Neural progenitor cell (in vitro differentiated cells): Measurements from ENCODE around the gene PGF. TPM values are rescaled to one million over a fixed set of nuclear protein-coding genes. Genes with fewer than 3 reads are reported as not detected.

ENCODE experiments used
- DNase-seq: peaks from one replicate; pipeline ENCODE4 v3.0.0-alpha.2; 2016; ENCODE audit warnings: low spot score
- H2AFZ ChIP-seq: fragments of 200-600 bp; sonication (generic); replicated peaks from 2 replicates; pipeline ENCODE4 v1.6.1; 2016; ENCODE audit warnings: antibody characterized with exemption
- H3F3A ChIP-seq: fragments of 200-600 bp; sonication (generic); 2 replicates; pipeline ENCODE4 v1.6.1; 2016; ENCODE audit warnings: antibody characterized with exemption, low read depth
- H3K27ac ChIP-seq: fragments of 200-600 bp; sonication (generic); 2 replicates; pipeline ENCODE4 v1.5.1; 2016; ENCODE audit warnings: mild to moderate bottlenecking
- H3K27me3 ChIP-seq: fragments of 200-600 bp; sonication (generic); 2 replicates; pipeline ENCODE4 v1.6.1; 2016; ENCODE audit warnings: mild to moderate bottlenecking, moderate library complexity
- H3K36me3 ChIP-seq: fragments of 200-600 bp; sonication (generic); 2 replicates; pipeline ENCODE4 v1.5.1; 2016
- H3K4me1 ChIP-seq: fragments of 200-600 bp; sonication (generic); 2 replicates; pipeline ENCODE4 v1.6.1; 2016; ENCODE audit warnings: mixed run types
- H3K4me2 ChIP-seq: fragments of 200-600 bp; sonication (generic); 2 replicates; pipeline ENCODE4 v1.6.1; 2016
- H3K4me3 ChIP-seq: fragments of 200-600 bp; sonication (generic); 2 replicates; pipeline ENCODE4 v1.5.1; 2016
- H3K79me2 ChIP-seq: fragments of 200-600 bp; sonication (generic); 2 replicates; pipeline ENCODE4 v1.6.1; 2016; ENCODE audit warnings: low read depth
- H3K9ac ChIP-seq: fragments of 200-600 bp; sonication (generic); 2 replicates; pipeline ENCODE4 v1.6.1; 2016
- H3K9me3 ChIP-seq: fragments of 200-600 bp; sonication (generic); 2 replicates; pipeline ENCODE4 v1.5.1; 2016; ENCODE audit warnings: low read depth
- H4K20me1 ChIP-seq: fragments of 200-600 bp; sonication (generic); 2 replicates; pipeline ENCODE4 v1.6.1; 2016; ENCODE audit warnings: low read depth
- H3K27ac Mint-ChIP-seq: 3 replicates; pipeline ENCODE4 v1.8.0; 2021; ENCODE audit warnings: mixed read lengths
- H3K27me3 Mint-ChIP-seq: 2 replicates; pipeline ENCODE4 v1.8.0; 2022; ENCODE audit warnings: low read depth, mild to moderate bottlenecking, inconsistent platforms, moderate library complexity, mixed read lengths; ENCODE audit not compliant: insufficient read depth
- H3K36me3 Mint-ChIP-seq: 3 replicates; pipeline ENCODE4 v1.8.0; 2021; ENCODE audit warnings: mixed read lengths
- H3K4me1 Mint-ChIP-seq: 3 replicates; pipeline ENCODE4 v1.8.0; 2021; ENCODE audit warnings: mixed read lengths
- H3K4me3 Mint-ChIP-seq: 3 replicates; pipeline ENCODE4 v1.8.0; 2021; ENCODE audit warnings: mild to moderate bottlenecking, moderate library complexity, mixed read lengths
- H3K9me3 Mint-ChIP-seq: 3 replicates; pipeline ENCODE4 v1.8.0; 2020; ENCODE audit warnings: mixed read lengths
- CTCF ChIP-seq: fragments of 200-600 bp; sonication (generic); IDR thresholded peaks from 2 replicates; pipeline ENCODE4 v1.5.1; 2017; ENCODE audit warnings: antibody characterized with exemption, mild to moderate bottlenecking
- EZH2 ChIP-seq: fragments of 200-600 bp; sonication (generic); IDR thresholded peaks from 2 replicates; pipeline ENCODE4 v1.6.1; 2017; ENCODE audit warnings: antibody characterized with exemption, mild to moderate bottlenecking, moderate library complexity
- EZH2phosphoT487 ChIP-seq: fragments of 200-600 bp; sonication (generic); IDR thresholded peaks from 2 replicates; pipeline ENCODE4 v1.6.1; 2017; ENCODE audit warnings: antibody characterized with exemption
- total RNA-seq: library from RNA; depleted of rRNA; stranded (reverse); fragments of >200 nt; gene quantifications from 2 replicates; pipeline ENCODE4 v1.2.3, GENCODE V29; 2015; ENCODE audit warnings: low replicate concordance

The PGF gene
- total RNA-seq, 1 donor from 2014 or later: 1.0 TPM

- H4K20me1 ChIP-seq: no peaks in the 10 kb centered on the region
- H3K27me3 ChIP-seq: no peaks in the 10 kb centered on the region
- H3K9me3 ChIP-seq: no peaks in the 10 kb centered on the region
- TF ChIP-seq EZH2 (no peak), CTCF (peak; percentile 68)
- no peak overlapping the region for H3K27ac ChIP-seq
- H3K4me2 ChIP-seq: no peak overlapping the region
- no peak overlapping the region for H3K4me3 Mint-ChIP-seq
- no peak overlapping the region for H3K9ac ChIP-seq
- H3K4me3 ChIP-seq: no peak overlapping the region
- peak; percentile 73 for DNase-seq
- H3K36me3 Mint-ChIP-seq: no peaks in the 10 kb centered on the region
- peaks cover 9% of the 10 kb centered on the region for H3K27me3 Mint-ChIP-seq
- H3K4me1 Mint-ChIP-seq: peaks cover 13% of the 10 kb centered on the region
- H3F3A ChIP-seq: no peaks in the 10 kb centered on the region
- no peaks in the 10 kb centered on the region for H3K4me1 ChIP-seq
- H3K9me3 Mint-ChIP-seq: no peaks in the 10 kb centered on the region
- H2AFZ ChIP-seq: no peak overlapping the region
- no peaks in the 10 kb centered on the region for H3K36me3 ChIP-seq
- H3K27ac Mint-ChIP-seq: no peak overlapping the region
- H3K79me2 ChIP-seq: no peaks in the 10 kb centered on the region
Observed at GRCh38 chr14:74913986-74914573, 41.3 kb downstream of the PGF start.

GRCh38 chr14:74913393-74913910 lies 41.9 kb downstream of the PGF start:
- H3K4me2 ChIP-seq: no peak overlapping the region
- no peaks in the 10 kb centered on the region for H3K79me2 ChIP-seq
- H3K4me3 ChIP-seq: no peak overlapping the region
- no peaks in the 10 kb centered on the region for H3K9me3 ChIP-seq
- H2AFZ ChIP-seq: no peak overlapping the region
- Mint-ChIP-seq H3K4me1 (peaks cover 13% of the 10 kb centered on the region), H3K27me3 (peaks cover 9% of the 10 kb centered on the region), H3K27ac (no peak overlapping the region), H3K4me3 (no peak overlapping the region), H3K9me3 (no peaks in the 10 kb centered on the region), H3K36me3 (no peaks in the 10 kb centered on the region)
- H3K27ac ChIP-seq: no peak overlapping the region
- no peaks in the 10 kb centered on the region for H3K27me3 ChIP-seq
- DNase-seq: no peak
- no peaks in the 10 kb centered on the region for H4K20me1 ChIP-seq
- H3K9ac ChIP-seq: no peak overlapping the region
- H3K4me1 ChIP-seq: no peaks in the 10 kb centered on the region
- H3K36me3 ChIP-seq: no peaks in the 10 kb centered on the region
- no peak for TF ChIP-seq CTCF
- TF ChIP-seq EZH2: no peak
- no peak for TF ChIP-seq EZH2phosphoT487
- H3F3A ChIP-seq: no peaks in the 10 kb centered on the region

GRCh38 chr14:74912801-74913200 lies 42.6 kb downstream of the PGF start:
- H4K20me1 ChIP-seq: no peaks in the 10 kb centered on the region
- H3K9ac ChIP-seq: no peak overlapping the region
- H3K27ac Mint-ChIP-seq: peak overlapping the region; percentile 50
- no peaks in the 10 kb centered on the region for H3F3A ChIP-seq
- no peaks in the 10 kb centered on the region for H3K9me3 Mint-ChIP-seq
- no peak for DNase-seq
- H3K27ac ChIP-seq: no peak overlapping the region
- H3K36me3 Mint-ChIP-seq: no peaks in the 10 kb centered on the region
- no peaks in the 10 kb centered on the region for H3K36me3 ChIP-seq
- no peaks in the 10 kb centered on the region for H3K27me3 ChIP-seq
- no peaks in the 10 kb centered on the region for H3K9me3 ChIP-seq
- no peaks in the 10 kb centered on the region for H3K79me2 ChIP-seq
- H3K4me2 ChIP-seq: no peak overlapping the region
- H3K4me3 ChIP-seq: no peak overlapping the region
- TF ChIP-seq EZH2: no peak
- TF ChIP-seq EZH2phosphoT487: no peak
- TF ChIP-seq CTCF: no peak
- H3K27me3 Mint-ChIP-seq: peaks cover 9% of the 10 kb centered on the region
- no peak overlapping the region for H2AFZ ChIP-seq
- no peak overlapping the region for H3K4me3 Mint-ChIP-seq
- no peaks in the 10 kb centered on the region for H3K4me1 ChIP-seq
- peaks cover 13% of the 10 kb centered on the region for H3K4me1 Mint-ChIP-seq
